Measurements from ENCODE around the gene CAB39.

Gene CAB39

DNA sequence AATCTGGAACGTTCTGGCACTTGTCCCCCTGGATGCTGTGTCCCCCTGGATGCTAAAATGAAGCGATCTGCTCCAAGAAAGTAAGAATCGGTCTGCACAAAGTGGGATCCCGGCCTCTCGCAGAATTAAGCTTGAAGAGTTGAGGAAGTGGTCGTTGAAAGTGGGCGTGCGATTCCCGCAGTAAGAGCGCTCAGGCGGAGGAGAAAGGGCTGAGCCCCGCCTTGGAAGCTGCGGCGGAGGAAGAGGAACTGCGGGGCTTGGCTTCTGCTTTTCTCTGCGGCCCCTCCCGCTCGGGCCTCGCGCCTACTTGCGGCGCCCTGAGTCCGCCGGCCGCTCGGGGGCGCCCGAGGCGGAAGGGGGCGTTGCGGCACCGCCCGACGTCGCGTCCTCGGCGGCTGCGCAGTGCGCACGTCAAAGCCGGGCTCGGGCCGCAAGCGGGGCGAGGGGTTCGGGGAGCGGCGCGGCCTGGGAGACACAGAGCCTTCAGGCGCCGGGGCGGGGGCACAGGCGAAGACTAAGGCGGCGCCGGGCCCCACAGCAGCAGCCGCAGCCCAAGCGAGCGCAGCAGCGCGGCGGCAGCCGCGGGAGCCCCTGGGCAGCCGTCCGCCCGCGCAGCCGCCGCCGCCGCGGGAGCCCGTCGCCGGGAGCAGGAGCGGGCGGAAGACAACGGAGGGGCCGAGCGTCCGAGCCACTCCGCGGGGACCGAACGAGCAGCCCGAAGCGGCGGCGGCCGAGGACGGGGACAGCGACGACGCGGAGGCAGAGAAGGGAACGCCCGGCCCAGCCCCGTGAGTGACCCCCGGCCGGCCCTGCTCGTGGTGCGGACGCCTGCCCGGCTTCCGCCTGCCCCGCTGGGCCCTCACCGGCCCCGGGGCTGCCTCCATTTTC is at the start of gene CAB39:
TSS of gene CAB39 (plus strand) at position 400 of the 888 bp plus-strand sequence. CDS start 47,160 bp downstream, outside the sequence.
- DNase-seq: peak; percentile 76

DNA sequence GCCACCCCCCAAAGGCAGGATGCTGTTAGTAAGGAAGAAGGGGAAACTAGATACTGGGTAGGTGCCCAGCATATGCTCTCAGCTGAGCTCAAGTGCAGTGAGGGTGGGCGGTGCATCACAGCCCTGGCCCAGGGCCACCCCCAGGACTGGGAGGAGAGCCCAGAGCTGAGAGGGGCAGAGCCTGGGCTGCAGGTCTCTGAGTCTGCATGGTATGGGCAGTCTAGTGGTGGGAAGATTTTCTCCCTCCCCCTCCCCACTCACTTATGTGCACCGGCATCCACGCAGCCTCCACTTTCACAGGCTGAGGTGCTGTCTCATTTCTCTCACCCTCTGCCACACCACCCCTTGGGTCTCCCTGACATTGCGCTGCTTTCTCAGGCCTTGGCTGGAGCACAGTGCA is 48.5 kb upstream of the CAB39 start:
- no peak for DNase-seq

DNA sequence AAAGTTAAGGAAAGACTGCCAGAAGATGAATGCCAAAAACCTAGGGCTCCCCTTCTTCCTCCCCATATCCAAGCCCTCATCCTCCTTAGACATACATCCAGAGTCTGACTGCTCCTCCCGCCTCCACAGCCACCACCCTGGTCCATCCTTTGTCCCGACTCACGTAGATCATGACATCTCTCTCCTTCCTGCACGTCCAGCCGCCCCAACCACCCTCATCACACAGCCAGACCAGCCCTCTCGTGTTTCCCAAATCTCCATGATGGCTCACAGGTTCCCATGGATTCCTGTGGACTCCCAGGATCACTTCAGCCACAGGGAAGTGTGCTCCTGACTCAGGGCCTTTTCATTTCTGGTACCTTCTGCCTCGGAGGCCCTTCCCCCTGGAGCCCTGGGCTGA is 47.8 kb upstream of the CAB39 start:
- no peak for DNase-seq

DNA sequence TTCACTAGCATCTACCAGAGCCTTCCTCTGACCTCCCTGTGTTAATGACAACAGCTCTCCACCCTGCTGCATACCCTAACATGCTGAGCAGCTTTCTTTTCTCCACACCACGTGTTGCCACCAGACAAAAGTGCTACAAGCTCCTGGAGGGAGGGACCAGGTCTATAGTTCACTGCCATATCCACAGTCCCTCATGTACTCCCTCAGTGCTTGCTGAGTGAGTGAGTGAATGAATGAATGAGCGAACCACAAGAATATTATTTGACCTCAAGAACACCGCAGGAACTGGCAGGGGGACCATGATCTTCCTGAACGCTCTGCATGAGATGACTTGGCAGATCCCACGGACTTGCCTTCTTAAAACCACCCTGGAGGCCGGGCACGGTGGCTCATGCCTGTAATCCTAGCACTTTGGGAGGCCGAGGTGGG is 47.4 kb upstream of the CAB39 start:
- no peak for DNase-seq

DNA sequence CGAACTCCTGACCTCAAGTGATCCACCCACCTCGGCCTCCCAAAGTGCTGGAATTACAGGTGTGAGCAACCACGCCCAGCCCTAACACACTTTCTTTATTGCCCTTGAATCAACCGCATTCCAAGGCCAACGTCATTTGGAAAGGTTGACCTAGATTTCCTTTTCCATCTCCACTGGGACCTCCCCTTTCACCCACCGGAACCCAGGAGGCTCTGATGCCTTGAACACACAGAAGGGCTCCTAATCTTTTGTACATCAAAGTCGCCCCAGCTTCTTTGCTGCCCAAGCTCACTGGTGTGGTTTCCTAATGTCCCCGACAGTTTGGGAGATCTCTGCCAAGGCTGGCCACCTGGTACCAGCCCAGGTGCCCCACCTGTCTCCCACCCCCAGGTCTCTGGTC is 46.2 kb upstream of the CAB39 start:
- DNase-seq: no peak

DNA sequence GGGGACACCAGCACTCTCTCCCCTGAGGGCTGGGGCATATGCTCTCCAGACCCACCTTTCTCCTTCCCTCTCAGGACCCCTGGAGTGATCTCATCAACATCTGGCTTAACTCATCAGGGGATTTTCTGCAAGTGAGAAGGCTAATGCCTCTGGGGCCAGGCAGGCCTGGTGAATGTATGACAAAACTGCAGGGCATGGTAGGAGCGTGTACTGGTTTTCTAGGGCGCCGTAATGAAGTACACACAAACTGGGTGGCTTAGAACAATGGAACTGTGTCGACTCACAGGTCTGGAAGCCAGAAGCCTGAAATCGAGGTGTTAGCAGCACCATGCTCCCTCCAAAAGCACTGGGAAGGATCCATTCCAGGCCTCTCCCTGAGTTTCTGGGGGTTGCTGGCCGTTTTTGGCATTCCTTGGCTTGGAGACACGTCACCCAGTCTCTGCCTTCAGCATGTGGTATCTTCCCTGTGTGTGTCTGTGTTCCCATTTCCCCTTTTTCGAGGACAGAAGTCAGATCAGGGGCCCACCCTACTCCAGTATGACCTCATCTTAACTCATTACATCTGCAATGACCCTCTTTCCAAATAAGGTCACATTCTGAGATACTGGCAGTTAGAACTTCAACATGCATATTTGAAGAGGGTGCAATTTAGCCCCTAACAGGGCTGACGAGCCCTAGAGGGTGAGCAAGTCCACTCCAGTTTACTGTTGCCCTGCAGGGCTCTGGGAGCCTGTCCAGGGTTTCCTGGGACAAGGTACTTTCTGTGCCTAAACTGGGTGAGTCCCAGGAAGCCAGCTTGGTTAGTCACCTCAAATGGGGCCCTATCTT is 45.5 kb upstream of the CAB39 start:
- no peak for DNase-seq

DNA sequence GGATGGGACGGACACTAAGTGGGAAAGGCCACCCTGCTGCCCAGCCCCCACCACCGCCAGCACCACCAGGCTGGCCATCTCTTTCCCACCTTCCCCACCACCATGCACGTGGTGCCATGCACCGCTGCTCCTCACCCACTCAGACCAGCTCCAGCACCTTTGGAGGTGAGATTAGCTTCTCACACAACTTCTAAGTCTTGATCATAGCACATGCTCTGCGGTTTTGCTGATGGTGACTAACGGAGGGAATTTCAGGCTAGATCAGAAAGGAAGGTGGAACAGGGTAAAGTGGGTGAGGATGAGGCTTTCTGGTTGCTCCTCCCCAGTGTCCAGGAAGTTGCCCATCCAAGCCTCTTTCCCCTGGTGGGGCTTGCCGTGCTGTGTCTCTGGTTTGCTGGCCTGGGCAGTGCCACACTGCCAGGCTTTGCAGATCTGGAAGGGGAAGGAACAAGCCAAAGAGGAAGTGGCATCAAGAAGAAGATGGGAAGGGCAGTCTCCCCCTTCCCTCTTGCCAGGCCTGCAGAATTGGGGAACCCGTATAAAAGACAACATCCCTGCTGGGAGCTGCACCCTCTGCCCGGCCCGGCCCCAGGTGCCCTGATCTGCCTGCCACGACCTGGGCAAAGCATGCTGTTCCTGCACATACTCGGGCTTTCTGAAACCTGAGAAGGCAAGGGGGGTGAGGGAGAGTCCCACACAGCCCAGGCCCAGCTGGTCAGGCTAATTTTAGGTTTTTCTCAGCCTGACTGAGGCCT is 44.3 kb upstream of the CAB39 start:
- no peak for DNase-seq

DNA sequence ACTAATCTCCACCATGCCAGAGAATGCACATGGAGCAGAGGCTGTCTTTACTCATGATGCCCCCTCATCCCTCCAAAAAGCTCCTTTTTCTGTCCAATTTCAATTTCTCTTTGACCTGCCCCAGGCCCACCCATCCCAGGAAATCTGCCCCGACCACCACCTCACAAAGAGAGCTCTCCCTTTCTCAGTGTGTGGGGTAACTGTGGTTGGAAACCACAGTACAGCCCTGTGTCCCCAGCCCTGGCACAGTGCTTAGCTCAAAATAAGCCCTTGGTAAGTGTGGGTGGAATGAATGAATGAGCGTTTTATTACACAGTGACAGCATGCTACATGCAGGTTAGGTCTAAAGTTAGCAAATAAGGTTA is 43.7 kb upstream of the CAB39 start:
- no peak for DNase-seq

DNA sequence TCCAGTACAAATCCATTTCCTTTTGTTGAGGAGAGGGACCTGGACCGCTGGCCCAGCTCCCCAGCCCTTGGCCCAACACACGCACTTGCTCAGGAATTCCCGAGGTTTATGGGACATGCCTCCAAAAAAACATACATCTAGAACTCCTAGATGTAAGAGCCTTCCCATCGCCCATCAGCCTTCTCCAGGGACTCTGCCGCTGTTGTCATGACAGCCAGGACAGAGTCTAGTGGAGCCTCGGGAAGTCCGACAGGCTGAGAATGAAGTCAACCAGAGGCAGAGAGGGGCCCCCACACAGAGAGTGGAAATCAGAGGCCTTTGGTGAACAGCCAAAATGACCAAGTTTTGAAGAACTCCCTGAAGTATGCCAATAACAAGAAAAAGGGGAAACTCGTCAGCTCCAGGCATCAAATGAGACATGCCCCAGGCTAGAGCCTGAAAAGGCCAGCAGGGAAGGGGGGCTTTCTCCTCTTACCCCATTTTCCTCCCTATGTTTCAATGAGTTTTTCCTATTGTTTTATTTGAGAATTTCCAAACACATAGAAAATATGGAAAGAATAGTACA is 43.2 kb upstream of the CAB39 start:
- DNase-seq: no peak

DNA sequence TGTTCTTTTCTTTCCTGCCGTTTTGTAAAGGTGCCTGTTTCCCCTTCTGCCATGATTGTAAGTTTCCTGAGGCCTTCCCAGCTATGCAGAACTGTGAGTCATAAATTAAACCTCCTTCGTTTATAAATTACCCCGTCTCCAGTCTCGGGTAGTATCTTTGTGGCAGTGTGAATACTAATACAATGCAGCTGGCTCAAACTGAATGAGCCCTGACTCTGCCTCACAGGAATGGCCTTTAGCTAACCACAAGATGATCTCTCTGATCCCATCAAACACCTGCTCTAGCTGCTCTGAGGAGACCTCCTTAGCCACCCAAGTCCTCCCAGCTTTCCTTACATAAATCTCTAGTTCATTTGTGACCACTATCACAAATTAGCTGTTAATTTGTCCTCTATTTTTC is 41.5 kb upstream of the CAB39 start:
- DNase-seq: no peak

DNA sequence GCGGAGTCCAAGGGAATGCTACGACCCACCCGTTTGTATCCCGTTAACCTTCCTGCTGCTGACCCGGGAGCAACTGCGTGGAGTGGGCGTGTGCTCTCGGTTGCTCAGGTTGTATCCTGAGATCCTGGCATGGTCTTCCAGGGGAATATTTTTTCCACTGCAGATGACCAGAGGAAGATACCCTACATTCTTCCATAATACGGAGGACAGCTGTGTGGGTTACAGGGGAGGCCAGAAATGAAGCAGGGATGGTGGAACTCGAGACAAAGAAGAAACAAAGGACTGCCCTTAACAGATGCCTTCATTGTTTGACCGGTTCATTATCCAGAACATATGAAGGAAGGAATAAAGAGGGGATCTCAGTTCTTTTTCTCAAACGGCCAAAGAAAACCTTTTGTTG is 39.8 kb upstream of the CAB39 start:
- no peak for DNase-seq

DNA sequence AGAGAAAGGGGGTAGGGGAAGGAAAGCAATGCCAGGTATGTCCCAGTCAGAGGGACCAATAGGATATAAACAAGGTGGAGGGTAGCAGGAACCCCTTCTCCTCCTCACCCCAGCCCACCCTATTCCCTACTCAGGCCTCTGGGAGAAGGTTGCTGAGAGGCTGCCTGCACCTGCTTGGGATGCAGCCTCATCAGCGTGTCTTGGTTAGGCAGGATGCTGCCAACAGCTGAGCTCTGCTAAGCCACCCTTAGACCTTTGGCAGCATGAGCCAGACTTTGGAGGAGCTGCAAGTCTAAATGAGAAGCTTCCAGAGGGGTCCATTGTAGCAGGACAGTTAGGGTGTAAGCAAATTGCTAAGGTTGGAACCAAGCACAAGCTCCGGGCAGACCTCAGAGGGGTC is 38.2 kb upstream of the CAB39 start:
- no peak for DNase-seq

DNA sequence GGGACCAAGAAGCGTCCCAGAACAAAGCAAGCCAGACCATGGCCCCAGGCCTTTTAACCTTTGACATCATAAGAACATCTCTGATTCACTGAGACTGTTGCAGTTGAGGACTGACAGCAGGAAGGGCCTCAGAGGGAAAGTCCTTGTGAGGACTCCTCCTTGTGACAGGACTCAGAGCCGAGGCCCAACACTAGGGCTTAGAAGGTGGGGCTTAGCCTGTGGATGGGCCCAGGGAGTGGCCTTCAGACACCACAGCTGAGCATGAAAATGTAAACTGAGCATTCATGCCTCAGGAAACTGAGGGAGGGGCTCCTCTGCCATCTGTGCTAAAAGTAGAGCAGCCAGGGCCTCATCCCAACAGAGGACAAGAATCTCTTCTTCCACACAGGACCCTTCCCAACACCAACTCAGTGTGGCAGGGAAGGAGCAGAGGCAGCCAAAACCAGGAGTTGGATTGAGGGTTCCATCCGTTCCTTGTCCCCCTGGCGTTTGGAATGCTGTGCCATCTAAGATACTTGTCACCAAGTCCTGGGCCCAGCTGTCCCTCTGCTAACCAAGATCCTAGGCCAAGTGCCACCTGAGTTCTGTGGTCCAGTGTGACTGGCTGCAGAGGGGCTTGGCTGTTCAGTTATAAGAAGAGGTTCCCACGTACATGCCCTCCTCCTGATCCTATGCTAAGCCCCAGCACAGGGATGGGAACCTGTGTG is 37.5 kb upstream of the CAB39 start:
- no peak for DNase-seq

DNA sequence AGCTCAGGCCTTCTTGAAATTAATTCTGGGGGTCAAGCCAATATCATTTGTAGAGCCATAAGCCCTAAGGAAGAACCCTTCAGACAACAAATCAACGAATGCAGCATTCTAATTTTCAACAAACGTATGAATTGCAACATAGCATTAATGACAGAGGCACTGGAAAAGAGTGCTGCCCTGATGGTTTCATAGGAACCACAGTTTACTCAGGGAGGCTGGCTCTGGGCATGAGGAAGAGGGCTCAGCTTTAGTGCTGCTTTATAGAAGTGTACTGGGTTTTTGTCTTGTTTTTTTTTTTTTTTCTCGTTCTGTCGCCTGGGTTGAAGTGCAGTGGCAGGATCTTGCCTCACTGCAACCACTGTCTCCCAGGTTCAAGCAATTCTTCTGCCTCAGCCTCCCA is 36.1 kb upstream of the CAB39 start:
- no peak for DNase-seq

DNA sequence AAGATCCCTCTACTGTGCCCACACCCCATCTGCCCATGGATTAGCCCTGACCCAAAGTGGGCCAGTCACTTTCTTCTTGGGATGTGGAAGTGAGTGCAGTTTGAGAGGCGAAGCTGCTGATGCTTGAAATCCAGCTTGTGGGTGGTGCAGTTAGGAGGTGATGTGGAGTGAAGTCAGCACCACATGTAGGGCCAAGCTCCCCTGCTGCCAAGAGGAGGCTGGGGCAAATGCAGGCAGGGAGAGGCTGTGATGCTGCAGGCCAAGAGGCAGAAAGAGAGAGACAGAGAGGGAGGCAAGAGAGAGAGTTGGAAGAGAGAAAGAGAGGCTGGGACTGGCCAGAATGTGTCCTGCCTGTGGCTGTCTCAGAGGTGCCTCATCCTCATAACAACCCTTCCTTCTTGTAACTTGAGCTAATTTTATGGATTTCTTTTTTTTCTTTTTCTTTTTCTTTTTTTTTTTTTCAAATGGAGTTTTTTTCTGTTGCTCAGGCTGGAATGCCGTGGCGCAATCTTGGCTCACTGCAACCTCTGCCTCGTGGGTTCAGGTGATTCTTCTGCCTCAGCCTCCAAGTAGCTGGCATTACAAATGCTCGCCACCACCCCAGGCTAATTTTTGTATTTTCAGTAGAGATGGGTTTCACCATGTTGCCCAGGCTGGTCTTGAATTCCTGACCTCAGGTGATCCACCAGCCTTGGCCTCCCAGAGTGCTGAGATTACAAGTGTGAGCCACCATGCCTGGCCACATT is 35.3 kb upstream of the CAB39 start:
- no peak for DNase-seq

DNA sequence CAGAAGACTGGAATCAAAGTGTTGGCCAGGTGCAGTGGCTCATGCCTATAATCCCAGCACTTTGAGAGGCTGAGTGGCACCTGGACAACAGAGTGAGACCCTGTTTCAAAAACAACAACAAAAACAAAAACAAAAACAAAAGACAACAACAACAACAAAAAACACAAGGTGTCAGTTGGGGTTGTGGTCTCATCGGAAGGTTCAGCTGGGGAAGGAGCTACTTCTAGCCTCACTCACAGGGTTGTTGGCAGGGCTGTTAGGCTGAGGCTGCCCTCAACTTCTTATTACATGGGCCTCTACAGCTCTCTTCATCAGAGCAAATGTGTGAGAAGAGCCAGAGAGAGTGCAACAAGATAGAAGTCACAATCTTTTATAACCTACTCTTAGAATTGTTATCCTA is 34.6 kb upstream of the CAB39 start:
- DNase-seq: no peak

DNA sequence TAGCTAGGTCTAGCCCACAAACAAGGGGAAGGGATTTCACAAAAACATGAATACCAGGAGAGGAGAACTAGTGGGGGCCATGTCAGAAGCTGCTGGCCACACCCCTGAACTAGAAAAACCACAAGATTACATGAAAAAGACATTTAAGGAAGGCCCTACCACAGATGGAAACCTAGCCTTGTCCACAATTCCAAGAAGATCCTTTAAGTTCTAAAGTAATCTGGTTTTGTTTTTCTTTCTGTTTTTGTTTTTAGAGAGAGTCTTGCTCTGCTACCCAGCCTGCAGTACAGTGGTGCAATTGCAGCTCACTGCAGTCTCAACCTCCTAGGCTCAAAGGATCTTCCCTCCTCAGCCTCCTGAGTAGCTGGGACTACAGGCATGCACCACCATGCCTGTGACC is 34.2 kb upstream of the CAB39 start:
- no peak for DNase-seq

DNA sequence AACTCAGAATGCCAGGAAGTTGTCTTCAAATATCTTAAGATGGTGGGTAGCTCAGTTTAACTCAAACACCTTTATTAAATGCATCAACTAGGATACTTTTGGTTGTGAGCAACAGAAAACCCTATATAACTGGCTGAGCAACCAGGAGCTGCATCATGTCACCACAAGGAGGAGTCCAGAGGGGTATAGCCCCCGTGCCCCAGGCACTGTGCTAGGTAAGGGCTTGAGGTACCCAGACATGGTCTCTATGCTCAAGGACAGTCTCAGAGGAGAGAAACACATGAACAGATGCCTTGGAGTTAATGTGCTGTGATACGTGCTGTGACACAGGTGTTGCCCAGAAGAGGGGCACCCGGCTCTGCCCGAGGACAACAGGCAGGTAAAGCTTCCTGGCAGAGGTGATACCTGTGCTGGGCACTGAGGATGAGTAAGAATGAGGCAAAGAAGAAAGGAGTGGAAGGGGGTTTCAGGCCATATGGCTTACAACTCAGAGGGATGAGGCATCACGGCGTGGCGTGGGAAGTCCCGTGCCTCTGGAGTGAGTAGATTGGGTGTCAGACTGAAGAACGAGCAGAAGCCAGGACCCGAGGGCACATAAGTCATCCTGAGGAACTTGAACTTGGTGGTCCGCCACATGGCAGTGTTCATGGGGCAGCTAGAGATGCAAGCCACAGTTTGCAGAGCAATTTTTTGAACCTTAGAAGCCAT is 32.0 kb upstream of the CAB39 start:
- DNase-seq: no peak

DNA sequence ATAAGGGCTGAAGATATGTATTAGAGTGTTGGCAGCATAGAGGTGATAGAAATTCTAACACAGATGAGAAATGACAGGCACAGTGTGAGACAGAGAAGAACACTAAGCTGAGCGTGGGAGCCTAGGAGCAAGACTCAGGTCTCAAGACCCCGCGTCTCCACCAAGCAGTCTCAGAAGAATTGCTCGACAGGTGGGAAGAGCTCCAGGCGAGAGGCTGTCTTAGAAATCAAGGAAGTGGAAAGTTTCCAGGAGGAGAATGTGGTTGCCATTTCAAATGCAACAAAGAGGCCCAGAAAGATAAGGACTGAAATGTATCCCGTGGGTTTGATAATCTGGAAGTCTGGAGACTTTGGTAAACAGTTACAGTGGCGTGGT is 31.5 kb upstream of the CAB39 start:
- no peak for DNase-seq

DNA sequence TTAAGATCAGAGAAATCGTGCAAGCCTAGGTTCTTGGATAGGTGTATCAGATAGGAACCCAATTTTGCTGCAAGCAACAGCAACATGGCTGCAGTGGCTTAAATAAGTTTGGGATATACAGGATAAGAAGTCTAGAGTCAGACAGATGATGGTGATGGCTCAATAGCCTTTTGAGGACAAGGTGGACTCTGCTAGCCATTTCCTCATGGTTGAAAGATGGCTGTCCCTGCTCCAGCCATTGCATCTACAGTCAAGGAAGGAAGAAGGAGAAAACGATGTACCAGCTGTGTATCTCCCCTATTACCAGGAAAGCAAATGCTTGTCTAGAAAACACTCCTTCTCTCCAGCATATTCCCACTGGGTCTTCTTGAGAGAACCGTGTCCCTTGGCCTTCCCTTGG is 30.1 kb upstream of the CAB39 start:
- no peak for DNase-seq
